Measurements from ENCODE around the gene BCL2L14.

- TF ChIP-seq CHD4 (IDR thresholded peaks at IDR 0.05; ENCODE audit: insufficient read depth, insufficient replicate concordance, low read depth, low read length, poor library complexity, severe bottlenecking): no peak
- TF ChIP-seq, protein P1, sequence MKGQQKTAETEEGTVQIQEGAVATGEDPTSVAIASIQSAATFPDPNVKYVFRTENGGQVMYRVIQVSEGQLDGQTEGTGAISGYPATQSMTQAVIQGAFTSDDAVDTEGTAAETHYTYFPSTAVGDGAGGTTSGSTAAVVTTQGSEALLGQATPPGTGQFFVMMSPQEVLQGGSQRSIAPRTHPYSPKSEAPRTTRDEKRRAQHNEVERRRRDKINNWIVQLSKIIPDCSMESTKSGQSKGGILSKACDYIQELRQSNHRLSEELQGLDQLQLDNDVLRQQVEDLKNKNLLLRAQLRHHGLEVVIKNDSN (CRISPR knock-in tag; IDR thresholded peaks at IDR 0.05): no peak
Observed at GRCh38 chr12:12024911-12025682, 45.6 kb upstream of the BCL2L14 start.

Measured in K562 (cell line).